Skin of body (tissue), 2 donors: ENCODE measurements around the gene TRIM37. TPM values are rescaled to one million over a fixed set of nuclear protein-coding genes. Genes with fewer than 3 reads are reported as not detected.
"Not testable (repeated sequence)": the region's sequence is repeated elsewhere in the genome, so short reads cannot be mapped to it uniquely, and the experiment has no call there.

ENCODE experiments used
- DNase-seq: peaks from one replicate; lab custom pipeline; 2025; lab: John Stamatoyannopoulos, UW
- total RNA-seq: library from RNA; depleted of rRNA; stranded (reverse); fragments of >200 nt; gene quantifications from one replicate; pipeline ENCODE4 v1.2.3, GENCODE V29; 2014

Gene TRIM37
- total RNA-seq, 1 donor from 2014 or later = 16.1 TPM

GRCh38 chr17:59110973-59111372, 4.3 kb upstream of the TRIM37 start:
- no peak for DNase-seq

- DNase-seq = no peak
Measured at GRCh38 chr17:59108400-59109102, 1.9 kb upstream of the TRIM37 start.

GRCh38 chr17:59107306-59107670, 608 bp upstream of the TRIM37 start:
- DNase-seq = peak; percentile 65

GRCh38 chr17:59105852-59106462, 723 bp downstream of the TRIM37 start:
- peak; percentile 18 for DNase-seq

- no peak for DNase-seq
Measured at GRCh38 chr17:59101178-59101577, 5.5 kb downstream of the TRIM37 start.

GRCh38 chr17:59097876-59098275, 8.8 kb downstream of the TRIM37 start:
- no peak for DNase-seq

- no peak for DNase-seq
Measured at GRCh38 chr17:59094861-59095530, 11.7 kb downstream of the TRIM37 start.

GRCh38 chr17:59093702-59094231, 12.9 kb downstream of the TRIM37 start:
- peak; percentile 15 for DNase-seq

GRCh38 chr17:59093145-59093701, 13.5 kb downstream of the TRIM37 start:
- no peak for DNase-seq

GRCh38 chr17:59090593-59090992, 16.1 kb downstream of the TRIM37 start:
- not testable (repeated sequence) for DNase-seq

- DNase-seq = no peak
Measured at GRCh38 chr17:59084154-59084553, 22.5 kb downstream of the TRIM37 start.

GRCh38 chr17:59074494-59074893, 32.2 kb downstream of the TRIM37 start:
- no peak for DNase-seq

GRCh38 chr17:59073972-59074371, 32.7 kb downstream of the TRIM37 start:
- no peak for DNase-seq

- no peak for DNase-seq
Measured at GRCh38 chr17:59069856-59070255, 36.8 kb downstream of the TRIM37 start.

- no peak for DNase-seq
Measured at GRCh38 chr17:59067756-59068155, 38.9 kb downstream of the TRIM37 start.

GRCh38 chr17:59067340-59067739, 39.3 kb downstream of the TRIM37 start:
- no peak for DNase-seq

- no peak for DNase-seq
Measured at GRCh38 chr17:59062509-59062908, 44.2 kb downstream of the TRIM37 start.

- no peak for DNase-seq
Measured at GRCh38 chr17:59056857-59057256, 49.8 kb downstream of the TRIM37 start.

GRCh38 chr17:59049798-59050197, 56.9 kb downstream of the TRIM37 start:
- no peak for DNase-seq

- peak; percentile 34 for DNase-seq
Measured at GRCh38 chr17:59047616-59048015, 59.1 kb downstream of the TRIM37 start.

GRCh38 chr17:59046192-59046591, 60.5 kb downstream of the TRIM37 start:
- no peak for DNase-seq

GRCh38 chr17:59038734-59039133, 67.9 kb downstream of the TRIM37 start:
- no peak for DNase-seq
